ENCODE data around the gene REL.
A peak's percentile ranks its signal among the peaks of the same experiment; 100 is the strongest.
"Not testable (repeated sequence)": the region's sequence is repeated elsewhere in the genome, so short reads cannot be mapped to it uniquely, and the experiment has no call there.

Gene REL

DNA sequence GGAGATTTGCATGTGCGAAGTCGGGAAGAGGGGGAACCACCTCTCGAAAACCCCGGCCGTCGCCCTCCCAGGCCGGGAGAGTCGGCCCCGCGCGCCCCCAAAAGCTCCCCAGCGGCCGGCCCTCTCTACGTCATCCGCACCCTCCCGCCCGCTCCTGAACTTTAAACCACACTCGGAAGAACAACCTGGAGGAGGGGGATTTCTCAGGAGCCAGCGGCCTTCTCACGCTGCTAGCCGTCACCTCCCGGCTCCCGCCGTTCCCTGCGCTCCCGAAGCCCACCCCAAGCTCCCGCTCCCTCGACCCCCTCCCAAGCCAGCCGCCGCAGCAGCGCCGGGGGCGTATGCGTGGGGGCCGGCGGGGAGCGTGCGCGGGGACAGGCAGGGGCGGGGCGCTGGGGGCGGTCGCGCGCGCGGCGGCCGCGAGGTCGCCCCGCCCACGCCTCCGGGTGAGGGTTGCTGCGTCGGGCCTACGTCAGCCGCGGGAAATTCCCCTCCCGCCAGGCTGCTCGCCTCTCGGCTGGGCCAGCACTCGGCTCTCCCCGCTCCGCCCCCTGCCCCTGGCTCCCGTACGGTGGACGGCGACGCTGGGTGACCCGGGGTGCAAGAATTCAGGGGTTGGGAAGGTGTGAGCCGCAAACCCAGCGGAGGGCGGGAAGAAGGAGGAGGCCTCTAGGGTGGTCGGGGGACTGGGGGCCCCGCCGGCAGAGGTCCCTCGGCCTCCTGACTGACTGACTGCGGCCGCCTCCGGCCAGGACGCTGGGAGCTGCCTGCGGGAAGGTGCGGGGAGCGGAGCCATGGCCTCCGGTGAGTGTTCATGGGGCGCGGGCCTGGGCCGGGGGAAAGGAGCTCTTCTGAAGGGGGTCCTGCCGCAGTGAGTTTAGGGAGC lies at the start of gene REL:
TSS of gene REL (plus strand) at position 528 of the 886 bp plus-strand sequence. CDS start at position 795, 267 bp downstream.
- DNase-seq (ENCODE audit: low spot score) = peak; percentile 89

DNA sequence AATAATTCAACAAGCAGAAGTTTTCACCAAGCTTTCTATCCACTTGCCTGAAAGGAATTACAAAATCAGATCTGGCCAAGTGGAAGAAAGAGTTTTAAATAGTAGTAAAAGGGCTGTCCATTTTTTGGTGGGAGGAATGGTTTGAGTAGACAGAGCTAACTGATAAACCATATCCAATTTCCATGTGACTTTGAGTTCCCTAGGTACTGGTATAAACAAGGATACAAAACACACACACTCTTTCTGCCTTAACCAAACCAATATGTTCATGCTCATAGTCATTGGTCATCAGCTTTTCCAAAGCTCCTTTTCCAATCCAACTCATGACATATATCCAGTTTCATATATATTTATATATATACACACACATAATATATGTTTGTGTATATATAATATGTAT lies 49.5 kb upstream of the REL start:
- DNase-seq (ENCODE audit: low spot score) = no peak

DNA sequence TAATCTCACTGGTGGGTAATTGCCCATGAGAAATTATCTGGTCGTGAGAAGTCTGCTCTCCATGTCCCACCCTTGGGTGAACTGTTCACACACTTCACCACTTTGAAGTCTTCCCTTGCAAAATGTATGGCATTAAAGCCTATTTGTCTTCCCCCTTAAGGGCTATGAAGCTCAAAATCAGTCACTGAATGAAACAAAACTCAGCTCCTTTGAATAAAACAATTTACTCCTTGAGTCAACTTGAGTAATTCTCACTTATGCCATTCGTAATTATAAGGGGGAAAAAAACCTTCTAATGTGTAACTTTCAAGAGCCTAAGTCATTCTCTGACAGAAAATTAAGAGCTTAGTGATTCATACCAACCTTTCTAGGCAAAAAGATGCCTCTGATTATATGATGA lies 48.8 kb upstream of the REL start:
- no peak for DNase-seq (ENCODE audit: low spot score)

- no peak for DNase-seq (ENCODE audit: low spot score)
Observed at GRCh38 chr2:60834270-60834717, 47.1 kb upstream of the REL start.

DNA sequence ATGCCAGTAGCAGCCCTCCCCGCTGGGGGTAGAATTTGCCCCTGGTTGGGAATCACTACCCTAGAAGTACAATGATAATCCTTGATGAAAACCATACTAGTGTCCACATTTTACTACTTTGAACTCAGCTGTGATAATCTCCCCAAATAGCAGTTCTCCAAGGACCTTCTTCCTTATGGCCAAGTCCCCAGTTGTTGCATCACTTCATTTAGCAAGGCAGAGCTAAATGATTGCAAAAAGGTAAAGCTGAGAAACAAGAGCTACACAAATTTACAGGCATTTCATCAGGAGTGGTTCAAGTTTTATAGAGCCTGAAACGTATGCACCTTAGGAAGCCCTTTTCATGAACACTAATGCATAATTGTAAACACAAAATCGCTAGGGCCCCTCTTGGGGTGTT lies 44.9 kb upstream of the REL start:
- no peak for DNase-seq (ENCODE audit: low spot score)

GRCh38 chr2:60837123-60837522 lies 44.3 kb upstream of the REL start:
- no peak for DNase-seq (ENCODE audit: low spot score)

DNA sequence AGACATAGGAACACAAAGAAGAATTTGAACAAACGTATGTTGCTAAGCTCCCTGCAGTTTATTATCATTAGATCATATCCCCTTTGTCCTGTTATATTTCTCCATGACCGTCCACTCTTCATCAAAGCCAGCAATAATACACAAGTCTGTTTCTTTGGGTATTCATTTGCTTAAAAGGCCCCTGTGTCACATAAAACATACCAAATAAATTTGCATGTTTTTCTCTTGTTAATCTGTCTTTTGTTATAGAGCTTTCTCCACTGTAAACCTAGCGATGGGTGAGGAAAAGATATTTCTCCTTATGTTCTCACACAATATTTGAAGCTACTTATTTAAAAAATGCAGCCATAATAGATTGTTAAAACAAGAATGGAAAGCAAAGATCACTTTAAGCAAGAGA lies 42.9 kb upstream of the REL start:
- no peak for DNase-seq (ENCODE audit: low spot score)

DNA sequence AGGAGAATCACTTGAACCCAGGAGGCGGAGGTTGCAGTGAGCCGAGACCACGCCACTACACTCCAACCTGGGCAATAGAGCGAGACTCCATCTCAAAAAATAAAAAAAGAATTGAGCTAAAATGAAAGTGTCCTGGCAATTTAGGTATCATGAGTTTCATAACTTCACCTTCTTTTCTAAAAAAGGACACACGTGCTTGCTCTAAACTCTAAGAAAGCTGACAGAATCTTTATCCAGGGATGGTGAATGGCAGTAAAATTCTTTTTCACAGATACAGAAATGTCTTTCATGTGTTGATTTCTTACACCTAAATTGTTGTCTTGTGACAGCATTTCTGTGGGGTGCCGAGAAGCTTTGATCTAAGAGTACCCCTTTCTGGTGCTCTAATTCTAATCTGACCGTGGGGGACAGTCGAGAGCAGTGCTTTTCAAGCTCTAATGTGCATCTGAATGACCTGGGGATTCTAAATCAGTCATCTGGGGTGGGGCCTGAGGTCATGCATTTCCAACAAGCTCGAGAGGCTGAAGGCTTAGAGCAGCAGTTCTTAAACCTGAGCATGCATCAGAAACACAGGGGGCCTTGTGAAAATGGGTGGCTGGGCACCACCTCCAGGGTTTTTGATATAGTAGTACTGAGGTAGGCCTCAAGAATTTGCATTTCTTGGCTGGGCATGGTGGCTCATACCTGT lies 42.1 kb upstream of the REL start:
- DNase-seq (ENCODE audit: low spot score) = no peak

DNA sequence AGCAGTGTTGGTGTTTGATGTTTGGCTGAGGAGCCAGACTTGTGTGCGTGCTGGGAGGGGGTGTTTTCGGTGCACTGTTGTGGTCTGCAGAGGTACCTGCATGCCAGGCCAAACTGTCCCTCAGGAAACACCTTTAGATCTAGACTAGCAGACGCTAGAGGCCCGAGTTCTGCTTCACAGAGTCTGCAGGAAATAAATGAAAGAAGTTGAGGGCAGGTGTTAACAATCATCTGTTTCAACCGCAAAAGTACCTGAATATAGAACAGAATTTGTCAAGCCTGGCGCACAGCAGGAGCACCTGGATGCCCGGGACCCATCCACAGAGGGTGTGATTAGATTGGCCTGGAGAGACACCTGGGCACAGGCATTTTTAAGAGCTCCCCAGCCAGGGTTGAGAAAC lies 40.5 kb upstream of the REL start:
- no peak for DNase-seq (ENCODE audit: low spot score)

DNA sequence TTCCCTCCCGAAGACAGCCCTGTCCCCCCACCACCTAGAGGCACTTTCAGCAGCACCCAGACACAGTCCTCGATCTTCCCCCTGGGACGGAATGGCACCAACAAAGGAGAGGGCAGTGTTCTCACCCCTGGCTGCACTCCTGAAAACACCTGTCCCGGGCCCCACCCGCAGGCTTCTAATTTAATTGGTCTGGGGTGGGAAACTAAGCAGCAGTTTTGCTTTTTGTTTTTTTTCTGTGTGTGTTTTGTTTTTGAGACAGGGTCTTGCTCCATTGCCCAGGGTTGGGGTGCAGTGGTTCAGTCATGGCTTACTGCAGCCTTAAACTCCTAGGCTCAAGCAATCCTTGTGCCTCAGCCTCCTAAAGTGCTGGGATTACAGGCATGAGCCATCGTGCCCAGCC lies 38.4 kb upstream of the REL start:
- DNase-seq (ENCODE audit: low spot score) = no peak

GRCh38 chr2:60844105-60844504 lies 37.3 kb upstream of the REL start:
- no peak for DNase-seq (ENCODE audit: low spot score)

GRCh38 chr2:60847854-60848253 lies 33.5 kb upstream of the REL start:
- DNase-seq (ENCODE audit: low spot score) = no peak

DNA sequence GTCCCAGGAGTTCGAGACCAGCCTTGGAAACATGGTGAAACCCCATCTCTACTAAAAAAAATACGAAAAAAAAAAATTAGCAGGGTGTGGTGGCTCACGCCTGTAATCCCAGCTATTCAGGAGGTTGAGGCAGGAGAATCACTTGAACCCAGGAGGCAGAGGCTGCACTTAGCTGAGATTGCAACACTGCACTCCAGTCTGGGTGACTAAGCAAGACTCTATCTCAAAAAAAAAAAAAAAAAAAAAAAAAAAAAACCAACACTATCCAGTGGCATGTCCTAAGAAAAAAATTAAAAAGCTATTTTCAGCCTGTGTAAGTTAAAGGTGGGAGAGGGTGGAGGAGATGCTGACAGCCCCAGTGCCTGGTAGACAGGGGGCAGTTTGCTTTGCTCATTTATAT lies 32.2 kb upstream of the REL start:
- DNase-seq (ENCODE audit: low spot score) = no peak

GRCh38 chr2:60852282-60852860 lies 29.0 kb upstream of the REL start:
- no peak for DNase-seq (ENCODE audit: low spot score)

- DNase-seq (ENCODE audit: low spot score) = no peak
Observed at GRCh38 chr2:60853531-60853930, 27.8 kb upstream of the REL start.

GRCh38 chr2:60855989-60856669 lies 25.2 kb upstream of the REL start:
- no peak for DNase-seq (ENCODE audit: low spot score)

- DNase-seq (ENCODE audit: low spot score) = no peak
Observed at GRCh38 chr2:60857056-60857455, 24.3 kb upstream of the REL start.

GRCh38 chr2:60858897-60859311 lies 22.5 kb upstream of the REL start:
- DNase-seq (ENCODE audit: low spot score) = no peak

GRCh38 chr2:60861736-60862135 lies 19.6 kb upstream of the REL start:
- no peak for DNase-seq (ENCODE audit: low spot score)

- DNase-seq (ENCODE audit: low spot score) = no peak
Observed at GRCh38 chr2:60862642-60863041, 18.7 kb upstream of the REL start.

- DNase-seq (ENCODE audit: low spot score) = not testable (repeated sequence)
Observed at GRCh38 chr2:60865361-60865760, 16.0 kb upstream of the REL start.

GRCh38 chr2:60867007-60867406 lies 14.4 kb upstream of the REL start:
- DNase-seq (ENCODE audit: low spot score) = no peak
